Karpas-422 (cell line): ENCODE data around the gene SARS2. TPM values are rescaled to one million over a fixed set of nuclear protein-coding genes. Genes with fewer than 3 reads are reported as not detected.
"Not testable (repeated sequence)": the region's sequence is repeated elsewhere in the genome, so short reads cannot be mapped to it uniquely, and the experiment has no call there.

Experiments used
- DNase-seq: peaks from one replicate; pipeline ENCODE4 v3.0.0-alpha.2; 2015
- H2AFZ ChIP-seq: fragments of 200-600 bp; sonication (generic); 2 replicates; pipeline ENCODE4 v1.6.1; 2014; ENCODE audit warnings: antibody characterized with exemption, low read length, mixed read lengths
- H3K27ac ChIP-seq: fragments of 200-600 bp; sonication (generic); 2 replicates; pipeline ENCODE4 v1.5.1; 2014; ENCODE audit warnings: mild to moderate bottlenecking, low read length, moderate library complexity
- H3K27me3 ChIP-seq: fragments of 200-600 bp; sonication (generic); 2 replicates; pipeline ENCODE4 v1.6.1; 2014; ENCODE audit warnings: low read length, mixed read lengths
- H3K36me3 ChIP-seq: fragments of 200-600 bp; sonication (generic); 2 replicates; pipeline ENCODE4 v1.6.1; 2014; ENCODE audit warnings: low read length, mixed read lengths; ENCODE audit not compliant: insufficient read depth
- H3K4me1 ChIP-seq: fragments of 200-600 bp; sonication (generic); 2 replicates; pipeline ENCODE4 v1.6.1; 2014; ENCODE audit warnings: mild to moderate bottlenecking, low read length, mixed read lengths
- H3K4me2 ChIP-seq: fragments of 200-600 bp; sonication (generic); 2 replicates; pipeline ENCODE4 v1.6.1; 2014; ENCODE audit warnings: low read length, low read depth, mild to moderate bottlenecking; ENCODE audit not compliant: poor library complexity, severe bottlenecking
- H3K4me3 ChIP-seq: fragments of 200-600 bp; sonication (generic); 2 replicates; pipeline ENCODE4 v1.5.1; 2014; ENCODE audit warnings: mild to moderate bottlenecking, antibody characterized with exemption, low read length, mixed read lengths
- H3K79me2 ChIP-seq: fragments of 200-600 bp; sonication (generic); 2 replicates; pipeline ENCODE4 v1.6.1; 2014; ENCODE audit warnings: mild to moderate bottlenecking, low read length, mixed read lengths
- H3K9ac ChIP-seq: fragments of 200-600 bp; sonication (generic); 2 replicates; pipeline ENCODE4 v1.6.0; 2014; ENCODE audit warnings: low read length
- H3K9me2 ChIP-seq: fragments of 200-600 bp; sonication (generic), shearing (Covaris generic); replicated peaks from 2 replicates; pipeline ENCODE4 v1.6.0; 2014; ENCODE audit warnings: mild to moderate bottlenecking, low read length, moderate library complexity; ENCODE audit not compliant: insufficient read depth
- H3K9me3 ChIP-seq: fragments of 300-700, 200-600 bp; sonication (generic); 2 replicates; pipeline ENCODE4 v1.6.1; 2014; ENCODE audit warnings: low read length, mixed read lengths
- H4K20me1 ChIP-seq: fragments of 200-600 bp; sonication (generic); 2 replicates; pipeline ENCODE4 v1.6.1; 2014; ENCODE audit warnings: mild to moderate bottlenecking, antibody characterized with exemption, low read length, low read depth; ENCODE audit not compliant: insufficient read depth
- total RNA-seq: library from RNA; depleted of rRNA; stranded (reverse); fragments of >200 nt; shearing (Covaris generic); gene quantifications from 2 replicates; pipeline ENCODE4 v1.2.3, GENCODE V29; 2014; ENCODE audit warnings: low replicate concordance

Gene SARS2
- total RNA-seq, 1 experiment from 2014 or later, result 16.8 TPM

- no peak overlapping the region for H2AFZ ChIP-seq
These were observed 41.1 kb upstream of the SARS2 start for GRCh38 chr19:38971672-38972071.

GRCh38 chr19:38970664-38971532, 40.3 kb upstream of the SARS2 start:
- DNase-seq, result no peak
- H3K79me2 ChIP-seq, result no peaks in the 10 kb centered on the region
- no peak overlapping the region for H3K27ac ChIP-seq
- no peaks in the 10 kb centered on the region for H3K36me3 ChIP-seq
- H3K4me2 ChIP-seq, result no peak overlapping the region
- no peaks in the 10 kb centered on the region for H3K9me3 ChIP-seq
- H3K27me3 ChIP-seq, result no peaks in the 10 kb centered on the region
- H2AFZ ChIP-seq, result no peak overlapping the region
- H3K4me3 ChIP-seq, result no peak overlapping the region
- no peaks in the 10 kb centered on the region for H3K4me1 ChIP-seq
- no peaks in the 10 kb centered on the region for H4K20me1 ChIP-seq
- no peak overlapping the region for H3K9ac ChIP-seq
- H3K9me2 ChIP-seq, result no peaks in the 10 kb centered on the region

More at GRCh38 chr19:38971672-38972071, 41.1 kb upstream of the SARS2 start:
- no peak overlapping the region for H3K4me3 ChIP-seq
- H3K27me3 ChIP-seq, result no peaks in the 10 kb centered on the region
- H3K4me2 ChIP-seq, result no peak overlapping the region
- no peaks in the 10 kb centered on the region for H3K79me2 ChIP-seq
- H3K9me3 ChIP-seq, result no peaks in the 10 kb centered on the region
- no peak for DNase-seq
- no peaks in the 10 kb centered on the region for H3K36me3 ChIP-seq
- no peaks in the 10 kb centered on the region for H4K20me1 ChIP-seq
- no peaks in the 10 kb centered on the region for H3K4me1 ChIP-seq
- H3K9me2 ChIP-seq, result no peaks in the 10 kb centered on the region
- H3K27ac ChIP-seq, result no peak overlapping the region
- no peak overlapping the region for H3K9ac ChIP-seq

GRCh38 chr19:38966149-38966548, 35.6 kb upstream of the SARS2 start:
- H3K9me2 ChIP-seq, H3K79me2 ChIP-seq, H3K9me3 ChIP-seq, H3K4me3 ChIP-seq, H3K36me3 ChIP-seq, H3K9ac ChIP-seq, H3K27me3 ChIP-seq, H3K4me1 ChIP-seq, H2AFZ ChIP-seq, H3K27ac ChIP-seq, H3K4me2 ChIP-seq, H4K20me1 ChIP-seq, DNase-seq: not testable (repeated sequence)

- Histone ChIP-seq H2AFZ (no peak overlapping the region), H4K20me1 (no peaks in the 10 kb centered on the region), H3K27me3 (no peaks in the 10 kb centered on the region), H3K4me1 (no peaks in the 10 kb centered on the region), H3K36me3 (no peaks in the 10 kb centered on the region), H3K4me3 (no peak overlapping the region), H3K27ac (no peak overlapping the region), H3K9me2 (no peaks in the 10 kb centered on the region), H3K9ac (no peak overlapping the region), H3K4me2 (no peak overlapping the region), H3K79me2 (no peaks in the 10 kb centered on the region), H3K9me3 (no peaks in the 10 kb centered on the region)
- no peak for DNase-seq
These were observed 34.2 kb upstream of the SARS2 start for GRCh38 chr19:38964738-38965137.

GRCh38 chr19:38959618-38960017, 29.1 kb upstream of the SARS2 start:
- H3K27ac ChIP-seq, result no peak overlapping the region
- no peak for DNase-seq
- H3K4me1 ChIP-seq, result no peaks in the 10 kb centered on the region
- H3K4me3 ChIP-seq, result no peak overlapping the region
- no peaks in the 10 kb centered on the region for H4K20me1 ChIP-seq
- no peaks in the 10 kb centered on the region for H3K36me3 ChIP-seq
- H3K79me2 ChIP-seq, result no peaks in the 10 kb centered on the region
- H3K4me2 ChIP-seq, result no peak overlapping the region
- H3K9me2 ChIP-seq, result no peaks in the 10 kb centered on the region
- no peak overlapping the region for H3K9ac ChIP-seq
- no peaks in the 10 kb centered on the region for H3K27me3 ChIP-seq
- H3K9me3 ChIP-seq, result no peaks in the 10 kb centered on the region
- H2AFZ ChIP-seq, result no peak overlapping the region

- DNase-seq, result no peak
- no peaks in the 10 kb centered on the region for H3K9me2 ChIP-seq
- H4K20me1 ChIP-seq, result no peaks in the 10 kb centered on the region
- H3K27ac ChIP-seq, result no peak overlapping the region
- H3K36me3 ChIP-seq, result no peaks in the 10 kb centered on the region
- no peaks in the 10 kb centered on the region for H3K79me2 ChIP-seq
- no peaks in the 10 kb centered on the region for H3K4me1 ChIP-seq
- no peaks in the 10 kb centered on the region for H3K27me3 ChIP-seq
- H3K9ac ChIP-seq, result no peak overlapping the region
- H2AFZ ChIP-seq, result no peak overlapping the region
- no peaks in the 10 kb centered on the region for H3K9me3 ChIP-seq
- H3K4me3 ChIP-seq, result no peak overlapping the region
- no peak overlapping the region for H3K4me2 ChIP-seq
These were observed 27.7 kb upstream of the SARS2 start for GRCh38 chr19:38958301-38958700.

- Histone ChIP-seq H4K20me1 (no peaks in the 10 kb centered on the region), H3K9ac (no peak overlapping the region), H2AFZ (no peak overlapping the region), H3K36me3 (no peaks in the 10 kb centered on the region), H3K9me3 (no peaks in the 10 kb centered on the region), H3K4me2 (no peak overlapping the region), H3K79me2 (no peaks in the 10 kb centered on the region), H3K27me3 (no peaks in the 10 kb centered on the region), H3K4me3 (no peak overlapping the region), H3K9me2 (no peaks in the 10 kb centered on the region), H3K27ac (no peak overlapping the region), H3K4me1 (no peaks in the 10 kb centered on the region)
- no peak for DNase-seq
These were observed 25.7 kb upstream of the SARS2 start for GRCh38 chr19:38956264-38956663.

GRCh38 chr19:38953677-38954076, 23.1 kb upstream of the SARS2 start:
- Histone ChIP-seq H3K4me1 (no peaks in the 10 kb centered on the region), H3K36me3 (no peaks in the 10 kb centered on the region), H4K20me1 (no peaks in the 10 kb centered on the region), H3K27ac (no peak overlapping the region), H3K4me2 (no peak overlapping the region), H3K27me3 (no peaks in the 10 kb centered on the region), H3K4me3 (no peak overlapping the region), H3K9me3 (no peaks in the 10 kb centered on the region), H3K79me2 (no peaks in the 10 kb centered on the region), H3K9me2 (no peaks in the 10 kb centered on the region), H2AFZ (no peak overlapping the region), H3K9ac (no peak overlapping the region)
- DNase-seq, result no peak
